Peyer's patch (tissue), 4 donors: ENCODE results near the gene ALDOB. TPM values are rescaled to one million over a fixed set of nuclear protein-coding genes. Genes with fewer than 3 reads are reported as not detected.

Source experiments
- DNase-seq, 3 donors: peaks; one replicate each; pipeline ENCODE4 v3.0.0-alpha.2; 2017 to 2019
- H3K27ac ChIP-seq, 4 donors: fragments of 200-600 bp; sonication (generic); one replicate each; pipeline ENCODE4 v1.5.1; 2016 to 2019
- H3K27me3 ChIP-seq, 2 donors: fragments of 200-600 bp; sonication (generic); one replicate each; pipeline ENCODE4 v1.5.1; 2019
- H3K36me3 ChIP-seq, 3 donors: fragments of 200-600 bp; sonication (generic); one replicate each; pipeline ENCODE4 v1.5.1; 2016 to 2019
- H3K4me1 ChIP-seq, 4 donors: fragments of 200-600 bp; sonication (generic); one replicate each; pipeline ENCODE4 v1.5.1; 2016 to 2019
- H3K4me3 ChIP-seq, 4 donors: fragments of 200-600 bp; sonication (generic); 1 replicate in 3 of 4; 2 replicates in 1 of 4; pipeline ENCODE4 v1.5.1; 2016 to 2019; ENCODE audit warnings: mild to moderate bottlenecking in 1 of 4
- H3K9me3 ChIP-seq, 4 donors: fragments of 200-600 bp; sonication (generic); one replicate each; pipeline ENCODE4 v1.5.1; 2016 to 2019; ENCODE audit warnings: mild to moderate bottlenecking in 1 of 4
- POLR2A ChIP-seq, 2 donors: fragments of 450-650 bp; IDR thresholded peaks; one replicate each; pipeline ENCODE4 v1.5.1; 2017; ENCODE audit warnings: antibody characterized with exemption in 2 of 2, mild to moderate bottlenecking in 2 of 2, moderate library complexity in 2 of 2
- total RNA-seq, 4 donors: library from RNA; depleted of rRNA; stranded (reverse); fragments of >200 nt; gene quantifications; one replicate each; pipeline ENCODE4 v1.1.0, GENCODE V29; 2016
- TF ChIP-seq, protein P1 (sequence below), 6 experiments: fragments of 450-650 bp in 4 of 6; fragments of 200-600 bp in 2 of 6; sonication (generic) in 1 of 6; IDR thresholded peaks; one replicate each; pipeline ENCODE4 v1.5.1; 2017 to 2019; ENCODE audit warnings: antibody characterized with exemption in 6 of 6, mild to moderate bottlenecking in 3 of 6, moderate library complexity in 1 of 6

Gene ALDOB
- total RNA-seq, 4 donors from 2014 or later: 852 to 11,538 (median 10,067) TPM

DNA sequence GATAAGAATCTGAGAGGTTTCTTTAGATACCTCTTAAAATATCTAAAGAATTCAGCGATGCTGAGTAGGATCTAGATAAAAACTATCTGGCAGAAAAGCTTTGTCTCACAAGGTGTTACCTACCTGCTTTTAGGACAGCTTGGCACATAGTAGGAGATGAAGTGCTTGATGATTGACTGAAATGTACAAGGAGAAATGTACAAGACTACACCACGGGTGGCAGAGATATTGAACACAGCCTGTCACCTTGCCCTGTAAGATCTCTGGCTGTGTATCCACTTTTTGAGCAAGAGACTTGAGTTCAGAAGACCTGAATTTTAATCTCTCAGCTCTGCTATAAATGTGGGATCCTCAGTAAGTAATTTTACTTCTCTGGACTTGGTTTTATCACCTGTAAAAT lies 15.7 kb downstream of the ALDOB start:
- H3K27me3 ChIP-seq: no peaks in the 10 kb centered on the region
- peaks cover 0 to 18% (median 0%) of the 10 kb centered on the region in 3 donors for H3K36me3 ChIP-seq
- no peak overlapping the region for H3K4me3 ChIP-seq
- H3K27ac ChIP-seq: no peak overlapping the region
- H3K4me1 ChIP-seq: no peaks in the 10 kb centered on the region
- no peak for DNase-seq
- H3K9me3 ChIP-seq: peaks cover 0 to 6% (median 0%) of the 10 kb centered on the region in 4 donors
- TF ChIP-seq POLR2A (IDR thresholded peaks at IDR 0.05): no peak
- TF ChIP-seq, protein P1, sequence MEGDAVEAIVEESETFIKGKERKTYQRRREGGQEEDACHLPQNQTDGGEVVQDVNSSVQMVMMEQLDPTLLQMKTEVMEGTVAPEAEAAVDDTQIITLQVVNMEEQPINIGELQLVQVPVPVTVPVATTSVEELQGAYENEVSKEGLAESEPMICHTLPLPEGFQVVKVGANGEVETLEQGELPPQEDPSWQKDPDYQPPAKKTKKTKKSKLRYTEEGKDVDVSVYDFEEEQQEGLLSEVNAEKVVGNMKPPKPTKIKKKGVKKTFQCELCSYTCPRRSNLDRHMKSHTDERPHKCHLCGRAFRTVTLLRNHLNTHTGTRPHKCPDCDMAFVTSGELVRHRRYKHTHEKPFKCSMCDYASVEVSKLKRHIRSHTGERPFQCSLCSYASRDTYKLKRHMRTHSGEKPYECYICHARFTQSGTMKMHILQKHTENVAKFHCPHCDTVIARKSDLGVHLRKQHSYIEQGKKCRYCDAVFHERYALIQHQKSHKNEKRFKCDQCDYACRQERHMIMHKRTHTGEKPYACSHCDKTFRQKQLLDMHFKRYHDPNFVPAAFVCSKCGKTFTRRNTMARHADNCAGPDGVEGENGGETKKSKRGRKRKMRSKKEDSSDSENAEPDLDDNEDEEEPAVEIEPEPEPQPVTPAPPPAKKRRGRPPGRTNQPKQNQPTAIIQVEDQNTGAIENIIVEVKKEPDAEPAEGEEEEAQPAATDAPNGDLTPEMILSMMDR (IDR thresholded peaks at IDR 0.05): no peak

DNA sequence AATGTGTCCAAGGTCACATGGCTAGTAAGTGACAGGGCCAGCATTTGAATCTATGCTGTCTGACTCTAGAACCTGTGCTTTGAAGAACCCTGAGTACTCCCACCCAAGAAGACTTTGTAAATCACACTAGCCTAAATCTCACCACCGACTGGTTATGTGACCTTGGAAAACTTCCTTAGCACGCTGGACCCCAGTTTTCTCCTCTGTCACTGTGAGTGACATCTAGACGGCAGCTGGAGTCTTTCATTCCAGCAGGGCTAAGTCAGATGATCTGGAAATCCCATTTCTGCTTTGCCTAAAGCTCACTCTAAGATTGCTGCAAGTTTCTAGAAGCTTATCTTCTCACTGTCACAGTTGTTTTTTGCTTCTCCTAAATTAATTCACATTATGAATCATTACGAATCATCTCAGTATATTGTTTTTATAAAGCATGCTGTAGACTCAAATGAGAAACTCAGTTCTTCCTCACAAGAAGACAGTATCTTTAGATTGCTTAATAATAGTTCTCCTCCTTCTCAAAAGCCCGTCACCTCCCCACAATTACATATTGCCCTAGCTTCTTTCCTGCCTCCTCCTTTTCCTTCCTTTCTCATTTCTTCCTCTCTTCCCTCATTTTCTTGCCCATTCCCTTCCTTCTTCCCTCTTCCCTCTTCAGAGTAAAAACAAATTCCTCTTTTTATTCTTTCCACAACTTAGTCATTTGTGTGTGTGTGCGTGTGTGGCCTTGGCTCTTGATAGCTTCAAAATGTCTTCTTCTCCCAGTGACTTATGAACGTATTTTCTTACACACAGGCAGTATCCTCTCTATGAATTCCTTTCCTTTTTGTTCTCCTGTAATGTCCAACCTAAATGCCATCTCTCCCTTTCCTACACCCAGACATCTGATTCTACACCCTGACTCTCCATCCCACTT lies 16.8 kb downstream of the ALDOB start:
- DNase-seq: no peak
- Histone ChIP-seq H3K36me3 (peaks cover 0 to 10% (median 0%) of the 10 kb centered on the region in 3 donors), H3K4me3 (no peak overlapping the region), H3K9me3 (peaks cover 0 to 6% (median under 1%) of the 10 kb centered on the region in 4 donors), H3K4me1 (no peaks in the 10 kb centered on the region), H3K27me3 (no peaks in the 10 kb centered on the region), H3K27ac (peak overlapping the region in 1 of 4 donors; percentile 17)
- TF ChIP-seq POLR2A (IDR thresholded peaks at IDR 0.05): peak; percentile 10 to 17
- TF ChIP-seq, protein P1 (IDR thresholded peaks at IDR 0.05): no peak

DNA sequence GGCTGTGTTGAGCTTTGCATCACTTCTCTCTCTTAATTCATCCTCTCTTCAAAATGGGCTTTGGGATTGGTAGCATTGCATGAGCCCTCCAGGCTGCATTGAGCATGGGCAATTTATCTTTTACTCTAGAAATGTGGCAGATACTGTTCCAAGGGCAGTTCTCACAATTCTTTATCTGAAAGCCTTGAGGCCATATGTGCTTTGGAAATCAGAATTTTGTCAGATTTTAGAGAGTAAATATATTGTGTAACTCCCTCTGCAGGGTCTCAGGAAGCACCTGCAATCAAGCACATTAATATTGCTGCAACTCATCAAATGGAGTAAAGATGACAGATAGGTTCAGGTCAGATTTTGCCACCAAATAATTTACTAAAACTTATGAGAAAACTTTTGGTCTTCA lies 17.6 kb downstream of the ALDOB start:
- H3K9me3 ChIP-seq: peaks cover 0 to 9% (median 3%) of the 10 kb centered on the region in 4 donors
- peaks cover 0 to 3% (median 0%) of the 10 kb centered on the region in 3 donors for H3K36me3 ChIP-seq
- no peaks in the 10 kb centered on the region for H3K27me3 ChIP-seq
- no peak overlapping the region for H3K27ac ChIP-seq
- DNase-seq: no peak
- H3K4me3 ChIP-seq: no peak overlapping the region
- H3K4me1 ChIP-seq: no peaks in the 10 kb centered on the region
- TF ChIP-seq POLR2A (IDR thresholded peaks at IDR 0.05): peak in 1 of 2 donors; percentile 1
- TF ChIP-seq, protein P1 (IDR thresholded peaks at IDR 0.05): no peak

DNA sequence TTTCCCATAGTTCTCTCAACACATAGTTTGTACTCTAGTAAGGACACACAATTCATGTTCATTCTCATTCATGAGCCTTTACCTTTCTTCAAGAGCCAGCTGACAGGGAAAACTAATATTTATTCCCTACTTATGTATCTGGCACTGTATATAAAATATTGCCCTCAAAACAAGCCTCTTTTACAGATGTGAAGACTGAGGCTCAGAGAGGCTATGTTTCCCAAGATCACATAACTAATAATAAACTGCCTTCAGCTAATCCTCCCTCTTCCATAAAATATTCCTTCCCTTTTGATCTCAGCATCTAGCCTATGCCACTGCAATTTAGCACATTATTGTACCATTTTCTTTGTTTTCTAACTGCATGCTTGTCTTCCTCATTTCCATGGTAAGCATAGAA lies 18.2 kb downstream of the ALDOB start:
- peaks cover 0 to 13% (median 4%) of the 10 kb centered on the region in 4 donors for H3K9me3 ChIP-seq
- H3K4me1 ChIP-seq: no peaks in the 10 kb centered on the region
- DNase-seq: no peak
- H3K36me3 ChIP-seq: no peaks in the 10 kb centered on the region
- H3K4me3 ChIP-seq: no peak overlapping the region
- no peaks in the 10 kb centered on the region for H3K27me3 ChIP-seq
- TF ChIP-seq, protein P1 (IDR thresholded peaks at IDR 0.05): no peak
- TF ChIP-seq POLR2A (IDR thresholded peaks at IDR 0.05): peak in 1 of 2 donors; percentile 34
- peak overlapping the region in 1 of 4 donors; percentile 16 for H3K27ac ChIP-seq

DNA sequence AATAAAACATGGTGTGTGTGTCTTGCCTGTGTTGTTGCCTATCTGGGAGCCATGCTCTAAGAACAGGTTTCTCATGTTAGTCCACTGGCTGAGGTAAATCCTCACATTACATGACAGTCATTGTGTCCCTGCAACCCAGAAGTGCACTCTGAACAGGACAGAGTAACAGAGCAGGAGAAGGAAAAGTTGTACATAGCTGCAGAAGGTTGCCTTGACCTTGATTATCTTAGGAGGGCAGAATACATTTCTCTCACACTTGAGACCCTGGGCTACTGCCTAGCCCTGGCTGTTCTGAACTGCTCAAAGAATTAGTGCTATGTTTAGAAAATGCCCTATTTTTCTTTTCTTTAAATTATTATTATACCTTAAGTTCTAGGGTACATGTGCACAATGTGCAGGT lies 20.0 kb downstream of the ALDOB start:
- Histone ChIP-seq H3K4me3 (no peak overlapping the region), H3K36me3 (no peaks in the 10 kb centered on the region), H3K9me3 (peaks cover 0 to 27% (median 8%) of the 10 kb centered on the region in 4 donors), H3K27ac (no peak overlapping the region), H3K4me1 (no peaks in the 10 kb centered on the region), H3K27me3 (no peaks in the 10 kb centered on the region)
- TF ChIP-seq, protein P1 (IDR thresholded peaks at IDR 0.05): no peak
- TF ChIP-seq POLR2A (IDR thresholded peaks at IDR 0.05): peak in 1 of 2 donors; percentile 4
- DNase-seq: no peak
